A172 (cell line): Measurements from ENCODE around the gene CAMTA2. TPM values are rescaled to one million over a fixed set of nuclear protein-coding genes. Genes with fewer than 3 reads are reported as not detected.

Source experiments
- DNase-seq: peaks from one replicate; pipeline ENCODE4 v3.0.0-alpha.2; 2015; ENCODE audit warnings: low spot score
- total RNA-seq: library from RNA; depleted of rRNA; stranded (reverse); fragments of >200 nt; shearing (Covaris generic); gene quantifications from 2 replicates; pipeline ENCODE4 v1.2.3, GENCODE V29; 2014

The CAMTA2 gene
- total RNA-seq, 1 experiment from 2014 or later: 7.1 TPM

GRCh38 chr17:4947010-4947410, 40.5 kb downstream of the CAMTA2 start:
- no peak for DNase-seq

DNA sequence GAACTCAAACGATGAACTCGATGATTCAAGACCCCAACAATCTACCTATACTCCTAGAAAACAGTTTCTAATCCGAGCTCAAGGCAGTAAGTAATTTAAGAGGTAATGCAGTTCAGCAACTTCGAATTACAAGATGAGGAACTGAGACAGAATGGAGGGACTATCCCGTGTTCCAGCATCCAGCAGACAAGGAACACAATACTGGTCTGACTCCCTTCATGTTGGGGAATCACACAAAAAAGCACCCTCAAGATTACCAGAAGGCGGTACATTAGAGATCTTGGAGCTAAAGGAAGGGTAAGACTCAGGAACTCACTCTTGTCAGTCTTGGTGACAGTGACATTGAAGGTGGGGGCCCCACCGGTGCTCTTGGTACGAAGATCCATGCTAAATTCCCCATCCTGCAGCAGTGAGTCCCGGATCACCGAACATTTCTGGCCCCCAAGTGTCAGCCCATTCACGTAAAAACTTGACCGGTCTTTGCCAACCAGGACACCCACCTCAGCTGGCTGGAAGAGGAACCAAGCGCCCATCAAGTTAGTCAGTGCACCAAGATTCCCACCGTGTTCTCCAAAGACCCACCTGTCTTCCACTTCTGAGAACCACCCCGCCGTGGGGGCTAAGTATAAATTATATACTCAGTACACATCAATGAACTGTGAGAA, 41.0 kb downstream of the CAMTA2 start:
- no peak for DNase-seq

GRCh38 chr17:4945944-4946280, 41.6 kb downstream of the CAMTA2 start:
- no peak for DNase-seq

DNA sequence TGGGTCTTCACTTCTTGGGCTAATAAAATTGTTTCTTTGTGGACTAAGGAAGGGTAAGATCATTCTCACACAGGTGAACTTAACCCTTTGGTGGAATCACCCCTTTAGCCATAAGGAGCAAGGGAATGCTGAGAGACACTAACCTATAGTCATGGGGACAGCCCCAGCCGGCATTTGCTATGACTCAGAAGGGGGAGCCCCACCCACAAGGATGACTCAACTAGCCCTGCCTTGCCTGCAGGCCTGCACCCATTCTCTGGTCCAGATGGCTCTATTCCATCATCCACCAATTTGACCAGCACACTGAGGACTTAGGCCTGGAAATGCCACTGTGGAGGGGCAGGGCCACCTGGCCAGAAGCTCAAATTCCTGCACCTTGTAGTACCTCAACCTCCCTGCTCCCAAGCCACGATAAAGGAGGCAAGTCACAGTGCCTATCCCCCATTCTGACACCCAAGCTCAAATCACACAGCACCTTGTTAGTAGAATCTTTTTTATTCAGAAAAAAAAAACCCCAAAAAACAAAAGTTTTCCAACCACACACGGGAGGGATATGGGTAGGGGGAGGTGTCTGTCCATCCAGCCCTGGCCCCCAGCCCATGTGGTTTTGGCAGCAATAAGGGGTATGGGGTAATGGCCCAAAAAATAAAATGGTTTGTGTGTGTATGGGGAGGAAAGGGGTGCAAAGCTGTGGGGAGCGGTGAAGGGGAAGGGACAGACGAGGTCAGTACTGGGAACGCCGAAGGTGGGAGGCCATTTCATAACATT, 42.1 kb downstream of the CAMTA2 start:
- DNase-seq: peak; percentile 97

DNA sequence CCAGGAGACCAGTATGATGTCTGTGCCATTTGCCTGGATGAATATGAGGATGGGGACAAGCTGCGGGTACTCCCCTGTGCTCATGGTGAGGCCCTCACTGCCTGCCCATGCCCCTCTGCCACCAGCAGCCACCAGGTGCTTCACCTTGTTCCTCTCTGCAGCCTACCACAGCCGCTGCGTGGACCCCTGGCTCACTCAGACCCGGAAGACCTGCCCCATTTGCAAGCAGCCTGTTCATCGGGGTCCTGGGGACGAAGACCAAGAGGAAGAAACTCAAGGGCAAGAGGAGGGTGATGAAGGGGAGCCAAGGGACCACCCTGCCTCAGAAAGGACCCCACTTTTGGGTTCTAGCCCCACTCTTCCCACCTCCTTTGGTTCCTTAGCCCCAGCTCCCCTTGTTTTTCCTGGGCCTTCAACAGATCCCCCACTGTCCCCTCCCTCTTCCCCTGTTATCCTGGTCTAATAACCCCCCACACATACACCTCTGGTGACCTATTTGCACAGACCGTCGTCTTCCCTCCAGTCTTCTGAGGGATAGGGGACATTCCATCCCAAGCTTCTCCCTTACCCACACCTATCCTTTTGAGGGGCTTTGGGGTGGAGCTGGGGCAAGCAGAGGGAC, 42.8 kb downstream of the CAMTA2 start:
- DNase-seq: no peak

- DNase-seq: no peak
Observed at GRCh38 chr17:4944163-4944553, 43.3 kb downstream of the CAMTA2 start.

DNA sequence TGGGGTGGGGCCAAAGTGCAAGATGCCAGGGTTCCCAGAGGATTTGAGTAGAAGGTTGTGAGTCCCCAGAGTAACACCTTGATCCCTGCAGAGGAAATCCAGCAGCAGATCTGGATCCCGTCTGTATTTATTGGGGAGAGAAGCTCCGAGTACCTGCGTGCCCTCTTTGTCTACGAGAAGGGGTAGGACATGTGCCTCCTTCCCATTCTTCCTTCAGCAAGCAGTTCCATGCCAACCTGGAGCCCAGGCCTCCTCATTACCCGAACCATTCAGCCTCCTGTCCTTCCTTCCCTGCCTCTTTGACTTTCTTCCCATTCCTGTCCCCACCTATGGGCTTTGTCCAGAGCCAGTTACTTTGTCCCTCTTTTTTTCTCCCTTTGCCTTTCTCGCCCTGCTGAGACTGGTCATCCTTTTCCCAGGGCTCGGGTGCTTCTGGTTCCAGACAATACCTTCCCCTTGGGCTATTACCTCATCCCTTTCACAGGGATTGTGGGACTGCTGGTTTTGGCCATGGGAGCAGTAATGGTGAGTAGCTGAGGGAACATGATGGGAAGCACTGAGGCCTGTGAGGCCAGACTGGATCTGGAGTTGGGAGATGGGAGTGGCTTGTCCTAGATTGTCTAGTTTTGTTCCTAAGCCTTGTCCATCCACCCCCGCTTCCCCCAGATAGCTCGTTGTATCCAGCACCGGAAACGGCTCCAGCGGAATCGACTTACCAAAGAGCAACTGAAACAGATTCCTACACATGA, 44.5 kb downstream of the CAMTA2 start:
- no peak for DNase-seq

DNA sequence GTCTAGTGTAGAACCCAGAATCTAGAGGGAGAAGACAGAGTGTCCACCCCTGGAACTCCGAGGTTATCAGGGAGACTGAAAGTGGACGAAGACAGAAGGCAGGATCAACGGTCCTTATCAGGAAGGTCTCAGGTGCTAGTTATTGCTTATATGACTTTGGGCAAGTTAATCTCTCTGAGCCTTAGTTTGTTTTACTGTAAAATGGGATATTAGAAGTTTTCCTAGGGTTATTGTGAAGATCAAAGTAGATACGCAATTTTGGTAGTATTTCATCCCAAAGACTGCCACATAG, 46.2 kb downstream of the CAMTA2 start:
- no peak for DNase-seq

- DNase-seq: no peak
Observed at GRCh38 chr17:4940555-4941318, 46.7 kb downstream of the CAMTA2 start.

DNA sequence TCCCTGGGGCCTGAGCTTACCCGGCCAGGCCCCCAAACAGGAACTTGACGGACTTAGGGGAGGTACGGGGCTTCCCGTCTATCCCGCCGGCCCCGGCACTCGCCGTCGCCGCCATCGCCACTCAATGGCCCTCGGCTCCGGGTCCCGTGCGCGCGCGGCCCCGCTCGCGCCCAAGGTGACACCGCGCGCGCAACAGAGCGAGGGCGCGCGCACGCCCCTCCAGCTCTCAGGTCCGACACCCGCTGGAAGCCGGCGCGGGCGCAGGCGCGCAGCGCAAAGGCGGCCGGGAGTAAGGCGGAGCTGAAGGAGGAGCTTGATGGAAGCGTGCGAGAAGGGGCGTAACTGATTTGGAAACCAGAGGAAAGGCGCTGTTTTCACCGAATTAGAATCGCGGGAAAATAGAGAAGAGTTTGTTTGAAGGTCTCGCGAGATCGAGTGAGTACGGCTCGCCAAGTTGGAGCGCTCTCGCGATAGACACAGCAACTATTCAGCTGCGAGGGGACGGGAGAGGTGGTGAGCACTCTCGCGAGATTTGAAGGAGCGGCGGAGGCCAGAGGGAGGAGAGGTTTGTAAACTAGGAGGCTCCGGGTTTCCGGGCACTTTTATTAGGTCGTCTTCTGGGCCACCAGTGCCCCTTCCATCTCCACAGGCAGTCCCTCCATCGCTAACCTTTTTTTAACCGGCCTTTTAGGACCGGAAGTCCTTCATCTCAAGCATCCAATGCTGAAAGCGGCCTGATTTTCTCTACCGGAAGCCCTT, 47.5 kb downstream of the CAMTA2 start, which contains the start of the genes RNF167 and SLC25A11:
RNF167 (plus strand) TSS at position 473 of the 759 bp plus-strand sequence. CDS start 642 bp downstream, outside the sequence.
SLC25A11 (minus strand) TSS at position 251 of the 759 bp plus-strand sequence; CDS start at position 115, 136 bp downstream.
- peak; percentile 99 for DNase-seq

- DNase-seq: no peak
Observed at GRCh38 chr17:4939546-4939795, 48.0 kb downstream of the CAMTA2 start.

DNA sequence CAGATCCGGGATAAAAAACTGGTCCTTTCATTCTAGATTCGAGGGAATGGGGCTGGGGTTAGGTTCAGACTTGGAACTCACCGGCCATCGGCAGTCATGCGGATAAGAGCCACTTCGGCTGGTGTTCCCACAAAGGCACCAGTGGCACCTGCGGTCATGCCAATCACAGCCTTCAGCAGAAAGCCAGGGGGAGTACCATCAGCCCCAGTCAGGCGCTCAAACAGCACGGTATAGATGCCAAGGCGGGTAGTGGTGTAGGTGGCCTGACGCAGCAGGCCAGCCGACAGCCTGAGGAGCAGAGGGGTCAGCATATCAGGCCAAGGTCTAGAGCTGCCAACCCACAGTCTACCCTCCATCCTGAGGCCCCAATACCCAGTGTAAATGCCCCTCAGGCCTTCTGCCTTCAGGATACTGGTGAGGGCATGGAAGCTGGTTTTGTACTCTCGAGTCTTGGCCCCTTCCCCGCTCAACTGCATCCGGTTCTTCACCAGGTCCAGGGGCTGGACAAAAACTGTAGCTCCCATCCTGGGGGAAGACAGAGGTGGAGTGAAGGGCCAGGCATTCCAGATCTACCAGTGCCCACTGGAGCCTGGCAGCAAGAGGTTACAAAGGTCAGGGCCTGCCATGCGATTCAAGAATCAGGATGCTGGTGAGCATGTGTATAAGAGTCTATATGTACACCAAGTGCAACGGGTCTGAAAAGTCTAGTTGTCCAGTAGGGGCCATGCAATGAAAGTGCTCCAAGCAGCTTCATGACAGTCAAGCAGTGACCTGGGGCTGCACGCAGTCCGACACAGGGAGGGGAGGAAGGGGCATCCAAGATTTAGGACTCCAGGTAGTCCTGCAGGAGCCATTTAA, 48.6 kb downstream of the CAMTA2 start:
- DNase-seq: no peak

DNA sequence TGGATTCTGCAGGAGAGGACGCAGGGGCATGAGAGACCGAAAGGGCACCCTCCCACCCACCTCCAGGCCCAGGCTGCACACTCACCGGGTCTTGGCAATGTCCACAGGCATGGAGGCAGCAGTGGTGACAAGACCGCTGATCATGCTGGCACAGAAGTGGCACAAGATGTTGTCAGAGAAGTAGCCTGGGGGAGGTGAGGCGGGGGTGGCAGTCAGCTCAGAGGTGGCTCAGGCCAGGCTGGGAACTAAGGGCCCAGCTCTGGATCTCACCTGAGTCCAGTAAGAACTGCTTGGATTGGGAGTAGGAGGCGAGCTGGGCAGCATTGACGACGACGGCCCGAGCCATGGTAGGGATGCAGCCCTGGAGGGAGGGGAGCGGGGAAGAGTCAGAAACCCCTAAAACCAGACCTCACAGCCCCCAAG, 49.4 kb downstream of the CAMTA2 start:
- DNase-seq: no peak

- DNase-seq: no peak
Observed at GRCh38 chr17:4937553-4937952, 49.9 kb downstream of the CAMTA2 start.

DNA sequence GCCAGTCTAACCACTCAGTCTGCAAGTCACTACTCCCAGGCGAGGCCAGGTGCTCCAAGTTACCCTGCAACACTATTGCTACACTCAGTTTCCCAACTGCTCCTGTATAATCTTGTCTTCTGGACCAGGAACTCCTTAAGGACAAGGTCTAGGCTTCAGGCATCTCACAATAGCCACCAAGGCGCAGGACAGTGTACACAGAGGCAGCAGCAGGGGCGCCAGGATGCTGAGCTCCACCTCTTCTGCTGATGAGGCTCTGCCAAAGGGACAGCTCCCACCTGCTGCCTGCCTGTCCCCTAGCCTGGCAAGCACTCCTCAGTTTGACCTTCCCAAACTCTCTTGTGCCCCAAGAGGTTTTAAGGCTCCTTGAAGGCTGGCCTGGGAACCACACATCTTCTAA, 51.0 kb downstream of the CAMTA2 start:
- DNase-seq: no peak

DNA sequence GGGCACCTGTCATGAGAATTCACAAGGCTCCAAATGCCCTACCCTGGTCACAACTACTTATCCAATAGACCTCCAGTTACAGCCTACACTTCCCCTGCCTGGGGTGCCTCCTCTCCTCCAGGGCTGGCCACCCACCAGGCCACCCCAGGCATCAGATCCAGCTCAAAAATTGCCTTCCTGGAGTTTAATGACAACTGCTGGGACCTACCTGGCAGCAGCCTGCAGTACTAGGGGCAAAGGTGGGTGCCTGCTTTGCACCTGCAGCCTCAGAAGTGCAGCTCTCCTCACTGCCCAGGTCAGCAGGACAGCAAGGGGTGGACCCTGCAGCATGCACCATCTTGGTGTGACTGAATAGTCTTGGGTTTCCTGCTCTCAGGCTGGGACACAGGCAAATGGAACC, 51.8 kb downstream of the CAMTA2 start:
- no peak for DNase-seq

DNA sequence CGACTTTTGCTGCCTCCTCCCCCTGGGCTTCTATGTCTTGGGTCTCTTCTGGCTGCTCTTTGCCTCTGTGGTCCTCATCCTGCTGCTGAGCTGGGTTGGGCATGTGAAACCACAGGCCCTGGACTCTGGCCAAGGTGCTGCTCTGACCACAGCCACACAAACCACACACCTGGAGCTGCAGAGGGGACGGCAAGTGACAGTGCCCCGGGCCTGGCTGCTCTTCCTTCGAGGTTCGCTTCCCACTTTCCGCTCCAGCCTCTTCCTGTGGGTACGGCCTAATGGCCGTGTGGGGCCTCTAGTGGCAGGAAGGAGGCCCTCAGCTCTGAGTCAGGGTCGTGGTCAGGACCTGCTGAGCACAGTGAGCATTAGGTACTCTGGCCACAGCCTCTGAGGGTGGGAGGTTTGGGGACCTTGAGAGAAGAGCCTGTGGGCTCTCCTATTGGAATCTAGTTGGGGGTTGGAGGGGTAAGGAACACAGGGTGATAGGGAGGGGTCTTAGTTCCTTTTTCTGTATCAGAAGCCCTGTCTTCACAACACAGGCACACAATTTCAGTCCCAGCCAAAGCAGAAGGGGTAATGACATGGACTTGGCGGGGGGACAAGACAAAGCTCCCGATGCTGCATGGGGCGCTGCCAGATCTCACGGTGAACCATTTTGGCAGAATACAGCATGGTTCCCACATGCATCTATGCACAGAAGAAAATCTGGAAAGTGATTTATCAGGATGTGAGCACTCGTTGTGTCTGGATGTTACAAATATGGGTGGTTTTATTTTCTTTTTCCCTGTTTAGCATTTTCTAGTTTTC, 53.1 kb downstream of the CAMTA2 start:
- peak; percentile 67 for DNase-seq

DNA sequence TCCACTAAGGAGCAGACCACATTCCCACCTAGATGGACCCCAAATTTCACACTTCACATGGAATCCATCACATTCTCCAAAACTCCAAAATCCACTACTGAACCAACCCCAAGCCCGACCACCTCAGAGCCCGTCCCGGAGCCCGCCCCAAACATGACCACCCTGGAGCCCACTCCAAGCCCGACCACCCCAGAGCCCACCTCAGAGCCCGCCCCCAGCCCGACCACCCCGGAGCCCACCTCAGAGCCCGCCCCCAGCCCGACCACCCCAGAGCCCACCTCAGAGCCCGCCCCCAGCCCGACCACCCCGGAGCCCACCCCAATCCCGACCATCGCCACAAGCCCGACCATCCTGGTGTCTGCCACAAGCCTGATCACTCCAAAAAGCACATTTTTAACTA, 53.8 kb downstream of the CAMTA2 start:
- no peak for DNase-seq

DNA sequence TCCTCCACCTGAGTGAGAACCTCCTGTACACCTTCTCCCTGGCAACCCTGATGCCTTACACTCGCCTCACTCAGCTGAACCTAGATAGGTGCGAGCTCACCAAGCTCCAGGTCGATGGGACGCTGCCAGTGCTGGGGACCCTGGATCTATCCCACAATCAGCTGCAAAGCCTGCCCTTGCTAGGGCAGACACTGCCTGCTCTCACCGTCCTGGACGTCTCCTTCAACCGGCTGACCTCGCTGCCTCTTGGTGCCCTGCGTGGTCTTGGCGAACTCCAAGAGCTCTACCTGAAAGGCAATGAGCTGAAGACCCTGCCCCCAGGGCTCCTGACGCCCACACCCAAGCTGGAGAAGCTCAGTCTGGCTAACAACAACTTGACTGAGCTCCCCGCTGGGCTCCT, 54.7 kb downstream of the CAMTA2 start:
- DNase-seq: no peak
